HG03139 (cell line): ENCODE measurements around the gene SURF2.

Experiments
- ATAC-seq: cut with Tn5 transposase; IDR thresholded peaks from one replicate; pipeline ENCODE4 v1.9.1; 2021; ENCODE audit not compliant: unreplicated experiment

The SURF2 gene

DNA sequence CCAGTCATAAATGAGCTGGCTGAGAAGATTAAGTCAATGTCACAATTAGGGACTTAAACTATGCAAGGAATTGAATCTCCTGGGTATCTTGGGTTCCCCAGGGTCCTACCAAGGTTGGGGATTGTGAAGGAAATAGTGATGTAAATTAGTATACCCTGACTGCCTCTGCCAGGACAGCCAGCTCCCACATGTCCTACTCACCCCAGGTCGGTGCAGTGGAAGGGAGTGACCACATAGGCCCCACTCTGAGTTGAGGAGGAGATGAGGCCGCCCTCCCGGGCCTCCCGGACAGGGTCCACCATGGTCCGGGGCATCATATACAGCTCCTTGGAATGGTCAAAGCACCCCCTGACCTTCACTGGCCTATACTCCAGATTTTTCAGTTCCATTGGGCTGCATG lies 2.8 kb upstream of the SURF2 start:
- ATAC-seq: no peak

DNA sequence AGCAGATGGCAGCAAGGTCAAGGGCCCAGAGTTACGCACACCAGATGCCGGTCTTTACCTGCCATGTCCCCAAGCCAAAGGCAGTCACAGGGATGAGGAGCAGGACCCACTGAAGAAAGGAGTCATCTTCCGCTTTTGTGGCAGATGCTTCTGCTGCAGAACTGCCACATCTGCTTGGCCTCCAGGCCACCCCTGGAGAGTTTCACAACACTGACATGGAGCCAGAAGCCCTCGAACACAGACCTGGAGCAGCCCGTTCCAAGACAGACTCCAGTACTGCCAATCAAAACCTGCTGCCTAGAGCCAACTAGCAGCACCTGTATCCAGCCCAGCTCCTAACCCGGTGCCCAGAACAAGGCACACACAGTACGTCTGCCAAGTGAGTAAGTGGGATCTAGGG lies 1.6 kb upstream of the SURF2 start:
- ATAC-seq: no peak

DNA sequence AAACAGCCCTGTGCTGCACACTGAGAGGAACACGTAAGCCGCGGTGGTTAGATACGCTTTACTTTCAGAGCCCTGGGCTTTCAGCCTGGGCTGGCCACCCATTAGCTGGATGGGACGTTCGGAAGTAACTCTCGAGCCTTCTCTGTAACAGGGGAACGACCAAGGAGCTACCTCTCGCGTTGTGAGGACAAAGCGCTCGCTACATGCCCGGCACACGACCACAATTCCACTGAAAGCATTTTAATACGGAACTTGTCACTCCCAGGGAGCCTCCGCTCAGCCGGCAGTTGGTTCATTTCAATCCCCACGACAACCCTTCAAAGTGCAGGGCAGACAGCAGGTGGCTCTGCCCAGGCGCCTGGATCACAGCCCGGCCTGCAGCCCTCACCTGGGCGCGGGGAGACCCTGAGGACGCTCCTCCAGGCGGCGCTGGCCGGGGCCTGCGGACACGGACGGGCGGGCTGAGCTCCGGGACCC lies 431 bp upstream of the SURF2 start:
- peak; percentile 24 for ATAC-seq

DNA sequence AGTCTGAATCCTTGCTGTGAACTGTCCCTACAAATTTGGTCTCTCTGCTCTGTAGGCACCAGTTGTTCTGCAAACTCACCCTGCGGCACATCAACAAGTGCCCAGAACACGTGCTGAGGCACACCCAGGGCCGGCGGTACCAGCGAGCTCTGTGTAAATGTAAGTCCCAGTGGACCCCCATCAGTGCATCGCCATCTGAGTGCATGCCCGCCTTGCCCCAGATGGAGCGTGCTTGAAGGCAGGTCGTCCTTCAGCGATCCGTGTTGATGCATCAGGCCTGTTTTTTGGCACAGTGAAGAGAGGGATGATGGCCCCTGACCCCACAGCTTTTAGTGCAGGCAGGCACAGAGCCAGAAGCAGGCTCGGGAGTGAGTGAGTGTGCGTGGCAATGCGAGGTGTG lies 1.3 kb downstream of the SURF2 start:
- ATAC-seq: no peak

DNA sequence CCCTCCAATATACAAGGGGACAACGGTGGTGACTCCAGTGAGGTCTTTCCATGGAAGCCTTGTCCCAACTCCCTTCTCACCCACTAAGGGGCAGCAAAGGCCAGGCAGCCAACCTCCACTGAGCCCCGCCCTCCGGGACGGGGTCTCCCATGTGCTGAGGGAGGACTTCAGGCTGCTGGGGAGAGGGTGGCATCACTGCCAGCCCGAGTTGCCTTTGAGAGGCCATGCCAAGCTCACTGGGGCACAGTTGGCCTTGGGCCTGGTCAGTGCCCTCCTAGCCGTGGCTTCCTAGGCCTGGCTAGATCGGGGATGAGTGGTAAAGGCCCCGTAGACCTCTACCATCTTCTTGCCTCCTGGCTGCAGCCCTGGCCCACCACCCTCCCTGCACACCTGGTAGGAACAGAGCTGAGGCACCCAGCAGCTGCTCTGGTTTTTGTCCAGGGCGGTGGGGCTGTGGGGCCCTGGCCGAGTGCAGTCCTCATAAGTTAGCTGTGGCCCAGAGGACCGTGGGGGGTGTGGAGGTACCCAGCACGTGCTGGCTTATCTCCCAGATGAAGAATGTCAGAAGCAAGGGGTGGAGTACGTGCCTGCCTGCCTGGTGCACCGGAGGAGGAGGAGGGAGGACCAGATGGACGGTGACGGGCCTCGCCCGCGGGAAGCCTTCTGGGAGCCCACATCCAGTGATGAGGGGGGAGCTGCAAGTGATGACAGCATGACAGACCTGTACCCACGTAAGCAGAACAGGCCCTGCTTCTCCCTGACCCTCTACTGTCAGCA lies 3.2 kb downstream of the SURF2 start:
- no peak for ATAC-seq

DNA sequence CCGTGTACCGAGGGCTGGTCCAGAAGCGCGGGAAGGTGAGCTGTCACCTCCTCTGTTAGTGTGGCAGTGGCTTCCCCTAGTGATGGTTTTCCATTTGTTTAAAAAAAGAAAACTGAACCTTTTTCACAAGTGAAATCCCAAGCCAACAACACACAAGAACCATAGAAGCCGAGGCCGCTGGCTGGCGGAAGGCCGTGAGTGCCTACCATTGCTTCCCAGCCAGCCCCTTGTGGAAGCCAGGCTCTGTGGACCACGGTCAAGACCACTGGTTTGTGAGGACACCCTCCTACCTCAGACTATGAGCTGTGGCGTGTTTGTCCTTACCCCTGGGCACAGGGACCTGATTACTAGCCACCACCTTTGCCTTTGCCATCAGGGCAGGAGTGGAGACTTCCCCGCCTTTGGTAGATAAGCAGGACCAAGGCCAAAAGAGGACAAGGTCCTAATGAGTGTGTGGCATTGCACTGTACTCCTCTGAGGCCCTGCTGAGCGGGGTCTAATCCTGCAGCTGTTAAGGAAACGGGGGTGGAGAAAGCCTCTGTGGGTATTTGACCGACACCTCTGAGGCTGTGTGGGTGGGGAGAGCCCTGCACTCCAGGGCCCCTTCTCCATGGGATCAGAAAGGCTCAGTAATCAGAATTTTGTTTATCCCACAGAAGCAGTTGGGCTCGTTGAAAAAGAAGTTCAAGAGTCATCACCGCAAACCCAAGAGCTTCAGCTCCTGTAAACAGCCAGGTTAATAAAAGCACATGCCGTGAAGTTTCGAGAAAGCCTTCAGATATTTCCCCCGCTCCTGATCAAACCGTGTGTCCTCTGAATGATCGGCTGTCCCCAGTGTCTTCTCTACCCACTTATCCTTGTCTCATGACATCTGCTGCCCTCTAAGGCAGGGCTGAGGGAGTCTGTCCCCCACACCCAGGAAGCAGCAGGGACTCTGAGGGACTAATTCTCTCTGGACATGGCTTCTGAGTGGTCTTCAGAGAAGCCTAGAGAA lies 4.3 kb downstream of the SURF2 start:
- no peak for ATAC-seq

DNA sequence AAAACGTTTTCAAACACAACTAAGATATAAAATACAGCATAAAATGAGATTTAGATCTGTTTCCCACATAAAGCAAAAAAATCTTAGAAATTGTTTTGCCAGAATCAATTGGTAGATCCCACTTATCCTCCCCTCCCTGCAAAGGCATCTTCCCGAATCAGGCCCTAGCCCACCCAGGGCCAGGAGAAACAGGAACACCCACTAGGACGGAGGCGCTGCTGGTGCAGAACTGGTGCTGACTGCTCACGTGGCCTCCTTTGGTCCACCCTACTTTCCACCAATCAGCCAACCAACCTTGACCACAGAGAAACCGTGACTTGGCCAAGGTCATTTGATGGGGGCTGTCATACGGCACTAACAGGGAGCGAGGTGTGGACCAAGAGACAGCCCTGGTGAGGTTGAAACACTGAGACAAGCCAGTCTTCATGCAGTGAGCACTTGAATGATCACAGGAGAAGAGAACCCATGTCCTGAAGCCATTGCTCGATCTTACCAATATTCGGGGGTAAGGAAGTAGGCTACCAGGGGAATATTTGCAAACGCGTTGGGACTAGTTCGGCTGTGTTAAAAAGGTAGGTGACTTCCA lies 5.2 kb downstream of the SURF2 start:
- no peak for ATAC-seq

DNA sequence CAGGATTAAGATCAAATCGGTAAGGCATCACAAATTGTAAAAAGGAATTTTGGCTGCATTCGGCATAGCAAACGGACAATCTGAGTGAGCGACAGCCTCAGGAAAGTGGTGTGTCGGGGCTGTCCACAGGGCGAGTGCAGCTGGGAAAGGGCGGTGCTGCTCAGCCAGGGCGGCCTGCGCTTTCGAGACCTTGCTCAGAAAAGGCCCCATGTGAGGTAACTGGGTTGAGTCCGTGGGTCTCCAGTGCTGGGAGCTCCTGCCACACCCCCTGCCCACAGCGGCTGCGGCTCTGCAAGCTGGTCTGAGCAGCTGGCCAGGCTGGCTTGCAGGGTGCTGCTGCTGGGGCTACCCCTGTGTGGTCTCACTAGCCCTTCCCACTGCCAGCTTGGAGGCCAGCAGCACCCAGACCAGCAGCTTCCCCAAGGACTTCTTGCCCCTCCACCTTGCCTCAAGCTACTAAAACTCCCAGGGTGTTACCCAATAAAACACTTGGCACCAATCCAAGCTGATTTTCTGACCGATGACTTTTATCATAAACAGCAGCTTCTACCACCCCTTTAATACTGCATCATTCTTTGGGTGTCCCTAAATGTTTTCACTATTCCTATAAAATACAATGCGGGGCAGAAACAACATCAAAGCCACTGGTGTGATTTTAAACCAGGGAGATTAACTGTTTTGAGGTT lies 6.2 kb downstream of the SURF2 start:
- ATAC-seq: no peak

DNA sequence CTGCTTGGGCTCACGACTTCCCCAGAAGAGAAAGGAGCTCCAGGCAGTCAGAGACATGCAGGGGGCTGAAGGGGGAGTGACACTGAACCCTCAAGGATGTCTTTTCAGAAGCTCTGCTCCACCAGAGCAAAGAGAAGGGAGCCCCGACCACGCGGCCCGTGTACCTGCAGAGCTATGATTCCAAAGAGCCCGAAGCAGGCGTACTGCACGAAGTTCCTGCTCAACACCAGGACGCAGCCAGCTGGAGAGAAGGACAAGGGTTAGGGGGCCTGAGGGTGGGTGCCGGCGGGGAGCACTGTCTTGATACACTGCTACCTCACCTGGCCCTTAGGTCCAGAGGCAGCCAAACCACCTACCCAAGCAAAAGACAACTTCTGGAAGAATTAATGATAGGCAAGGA lies 10.1 kb downstream of the SURF2 start:
- ATAC-seq: no peak

DNA sequence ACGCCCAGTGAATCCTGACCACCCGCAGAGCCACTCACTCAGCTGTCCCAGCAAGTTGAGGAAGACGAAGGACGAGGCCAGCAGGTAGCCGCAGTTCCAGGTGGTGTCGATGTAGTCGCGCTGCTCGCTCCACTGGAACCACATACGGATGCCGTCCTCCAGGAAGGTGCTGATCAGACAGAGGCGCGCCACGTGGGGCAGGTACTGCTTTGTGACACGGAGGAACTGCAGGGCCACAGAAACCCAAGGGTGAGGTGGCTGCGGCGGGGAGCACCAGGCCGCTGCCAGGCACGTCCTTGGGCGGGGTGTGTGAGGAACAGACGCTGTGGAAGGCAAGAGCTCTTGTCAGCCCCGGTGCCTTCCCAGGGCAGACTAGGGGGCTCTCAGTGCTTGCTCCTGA lies 10.9 kb downstream of the SURF2 start:
- ATAC-seq: no peak

DNA sequence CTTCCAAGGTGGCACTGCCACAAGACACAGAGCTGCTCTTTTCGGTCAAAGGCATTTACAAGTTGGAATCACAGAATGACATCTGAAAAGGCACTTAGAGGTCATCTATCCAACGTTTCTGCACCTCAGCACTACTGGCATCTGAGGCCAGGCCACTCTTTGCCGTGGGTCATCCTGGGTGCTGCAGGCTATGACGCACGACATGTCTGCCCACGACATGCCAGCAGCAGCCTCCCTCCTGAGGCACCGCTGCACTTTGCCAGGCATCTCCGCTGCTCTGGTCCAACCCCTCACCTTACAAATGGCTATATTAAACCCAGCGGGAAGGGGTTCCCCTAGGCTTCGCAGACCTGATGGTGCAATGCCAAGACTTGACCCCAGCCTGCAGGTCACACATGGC lies 11.4 kb downstream of the SURF2 start:
- no peak for ATAC-seq

DNA sequence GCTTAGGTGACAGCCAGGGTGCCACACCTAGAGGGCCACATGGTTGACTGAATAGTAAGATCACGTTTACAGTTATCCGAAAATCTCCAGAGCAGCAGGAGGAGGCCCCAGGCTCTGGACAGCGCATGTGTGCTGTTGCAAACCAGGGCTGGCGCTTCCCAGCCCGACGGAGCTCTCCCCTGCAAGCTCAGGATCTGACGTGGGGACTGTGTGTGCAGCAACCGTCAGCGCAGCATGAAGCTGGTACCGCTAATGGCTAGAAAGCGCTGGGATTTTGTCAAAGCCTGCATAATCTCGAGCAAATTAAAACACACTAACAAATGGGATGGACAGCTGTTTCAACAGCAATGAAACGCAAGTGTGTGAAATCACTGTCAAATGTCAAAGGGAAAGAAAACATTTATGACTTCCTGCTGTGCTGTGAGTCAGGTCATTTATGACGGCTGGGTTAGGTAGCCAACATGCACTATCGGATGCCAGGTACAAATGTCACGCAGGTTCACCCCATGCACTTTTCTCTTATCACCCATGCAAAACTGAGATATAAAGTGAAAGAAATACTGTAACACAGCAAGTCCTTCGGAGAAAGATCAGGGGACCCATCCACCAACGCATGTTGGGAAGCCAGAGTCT lies 12.0 kb downstream of the SURF2 start:
- no peak for ATAC-seq

DNA sequence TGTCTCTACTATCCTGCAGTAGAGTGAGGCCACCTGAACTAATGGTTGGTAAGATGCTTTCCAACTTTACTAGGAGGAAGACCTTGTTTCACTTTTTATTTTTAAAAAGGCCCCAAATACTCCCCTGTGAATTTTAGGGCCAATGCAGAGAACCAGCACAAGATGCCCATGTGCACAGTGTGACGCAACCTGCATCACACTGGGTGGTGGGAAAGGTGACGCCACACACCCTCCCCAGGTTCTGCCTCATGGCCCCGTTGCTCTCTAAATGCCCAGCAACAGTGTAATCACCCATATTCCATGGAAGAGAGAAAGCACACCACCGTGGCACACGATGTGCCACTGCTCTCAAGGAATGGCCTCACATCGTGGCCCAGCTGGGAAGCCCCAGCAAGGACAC lies 13.1 kb downstream of the SURF2 start:
- ATAC-seq: no peak

DNA sequence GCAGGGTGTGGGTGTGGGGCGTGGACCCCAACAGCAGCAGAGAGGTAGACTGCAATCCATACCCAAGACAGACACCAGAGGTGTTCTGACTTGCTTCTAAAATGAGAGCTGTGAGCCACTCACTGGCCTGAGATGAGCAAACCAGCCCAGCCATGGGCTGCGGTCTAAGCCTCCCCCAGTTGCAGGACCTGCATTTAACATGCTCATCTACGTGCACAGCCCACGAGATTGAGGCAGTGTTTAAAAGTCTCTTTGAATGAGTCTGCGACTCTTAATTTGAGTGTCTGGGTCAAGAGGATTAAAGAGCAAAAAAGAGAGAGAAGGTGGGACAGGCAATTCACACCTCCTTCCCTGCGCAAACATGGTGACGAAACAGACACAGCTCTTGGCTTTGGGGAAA lies 13.6 kb downstream of the SURF2 start:
- ATAC-seq: no peak

DNA sequence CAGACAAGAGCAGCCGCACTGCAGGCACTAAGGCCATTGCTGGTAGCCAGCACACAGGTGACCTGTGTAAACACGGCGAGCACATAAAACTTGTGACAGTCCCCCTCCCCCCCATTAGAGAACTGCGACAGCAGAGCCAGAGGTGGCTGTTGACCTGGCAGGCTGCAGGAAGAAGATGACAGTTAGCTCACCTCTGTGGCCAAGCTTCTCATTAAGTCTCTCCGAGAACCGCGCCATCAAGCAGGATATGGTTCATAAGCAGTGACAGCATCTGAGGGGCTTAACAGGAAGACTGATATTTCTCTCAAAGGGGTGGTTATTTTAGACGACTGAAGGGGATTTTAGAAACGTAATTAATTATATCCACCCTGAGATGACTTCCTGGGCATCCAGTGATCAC lies 14.3 kb downstream of the SURF2 start:
- ATAC-seq: no peak

DNA sequence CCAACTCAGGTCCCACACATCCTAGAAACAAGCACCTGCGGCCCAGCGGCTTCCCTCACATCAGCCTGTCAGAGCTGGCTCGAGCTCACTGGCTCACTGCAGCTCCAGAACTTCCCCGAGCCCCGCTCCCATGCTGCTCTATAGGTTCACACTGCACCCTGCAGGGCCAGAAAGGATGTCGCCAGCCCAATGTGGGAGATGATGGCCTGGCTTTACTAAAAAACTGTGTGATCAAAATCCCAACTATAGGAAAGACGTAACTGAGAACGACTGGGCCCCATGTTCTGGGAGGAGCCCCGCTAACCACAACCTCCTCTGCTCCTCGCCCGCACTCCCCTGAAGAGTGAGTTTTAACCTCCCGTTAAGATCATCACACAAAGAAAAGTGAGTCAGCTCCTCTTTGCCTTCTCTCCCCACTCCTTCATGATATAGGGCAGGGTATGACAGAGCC lies 14.9 kb downstream of the SURF2 start:
- no peak for ATAC-seq

DNA sequence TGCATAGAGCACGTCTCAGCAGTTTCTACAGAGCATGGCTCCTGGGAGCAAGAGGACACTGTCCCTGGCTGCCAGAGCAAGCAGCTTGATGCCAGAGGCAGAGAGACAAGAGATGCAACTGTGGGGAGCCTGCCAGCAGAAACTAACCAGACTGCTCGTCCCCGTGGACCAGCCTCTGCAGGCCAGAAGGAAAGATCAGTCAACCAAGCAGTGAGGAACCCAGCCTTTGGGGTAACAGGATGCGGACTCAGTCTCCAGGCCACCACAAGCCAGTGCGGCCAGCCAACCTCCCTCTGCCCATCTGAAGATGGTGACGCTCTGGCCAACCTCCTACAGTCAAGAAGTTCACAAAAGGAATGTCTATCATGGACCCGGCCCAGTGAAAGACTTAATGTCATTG lies 15.8 kb downstream of the SURF2 start:
- ATAC-seq: no peak

DNA sequence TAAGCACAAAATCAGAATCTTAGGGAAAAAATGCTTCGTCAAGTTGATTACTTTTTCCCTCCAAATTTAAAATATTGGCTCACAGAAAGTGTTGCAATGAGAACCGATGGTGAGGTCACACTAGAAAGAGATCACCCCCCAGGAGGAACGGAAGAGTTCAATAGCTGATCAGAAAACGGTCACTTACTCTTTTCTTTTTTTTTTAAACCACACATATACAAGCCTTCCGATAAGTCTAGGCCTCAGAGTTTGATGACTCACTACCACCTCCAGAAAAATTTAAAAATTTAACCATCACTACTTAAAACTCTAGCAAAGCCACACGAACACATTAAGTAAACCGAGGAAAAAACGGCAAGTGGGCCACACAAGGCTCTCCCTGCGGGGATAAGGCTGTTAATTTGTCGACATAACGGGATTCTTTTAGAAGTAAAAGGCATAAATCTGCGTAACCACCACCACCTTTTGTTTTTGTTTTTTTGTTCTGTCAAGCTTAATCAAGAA lies 18.3 kb downstream of the SURF2 start:
- ATAC-seq: no peak

DNA sequence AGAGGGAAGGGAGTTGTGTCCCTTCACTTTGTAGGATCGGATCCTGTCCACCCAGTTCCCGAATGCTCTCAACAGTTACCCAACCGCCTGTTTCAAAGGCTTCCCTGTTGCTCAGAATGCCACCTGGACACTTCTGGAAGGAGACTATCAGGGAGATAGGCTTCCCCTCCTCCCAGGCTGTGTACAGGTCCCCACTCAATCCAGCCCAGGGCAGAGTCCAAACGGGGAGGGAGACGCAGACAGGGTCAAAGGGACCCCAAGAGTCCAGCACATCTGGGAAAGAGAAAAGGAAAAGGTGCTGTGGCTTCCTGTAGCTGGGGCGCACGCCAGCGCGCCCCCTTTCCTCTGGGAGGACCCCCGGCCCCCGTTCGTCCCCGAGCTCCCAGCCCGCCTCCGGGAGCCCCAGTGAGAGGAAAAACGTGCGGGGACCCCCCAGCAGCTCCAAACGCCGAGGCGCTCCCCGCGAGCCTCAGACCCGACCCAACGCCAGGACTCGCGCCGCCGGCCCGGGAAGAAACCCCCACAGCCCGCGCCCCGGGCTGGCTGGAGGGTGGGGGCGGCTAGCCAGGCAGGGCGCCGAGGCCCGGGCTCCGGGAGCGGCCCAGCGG lies 18.9 kb downstream of the SURF2 start:
- ATAC-seq: no peak
